Activated T-cell treated with anti-CD3 and anti-CD28 coated beads, Interleukin-2, amount 50 U/mL, for 24 hours (primary cell): ENCODE data around the gene PAK4.
A peak's percentile ranks its signal among the peaks of the same experiment; 100 is the strongest.

Source experiments
- DNase-seq: peaks from one replicate; pipeline ENCODE4 v3.0.0-alpha.2; 2020
- H3K27ac Mint-ChIP-seq: 2 replicates; pipeline ENCODE4 v1.8.0; 2020; ENCODE audit warnings: mild to moderate bottlenecking, mixed read lengths
- H3K27me3 Mint-ChIP-seq: 2 replicates; pipeline ENCODE4 v1.8.0; 2020; ENCODE audit warnings: mixed read lengths
- H3K36me3 Mint-ChIP-seq: 2 replicates; pipeline ENCODE4 v1.8.0; 2020; ENCODE audit warnings: low read depth, mixed read lengths
- H3K4me1 Mint-ChIP-seq: 2 replicates; pipeline ENCODE4 v1.8.0; 2020; ENCODE audit warnings: low read depth, mixed read lengths
- H3K4me3 Mint-ChIP-seq: 2 replicates; pipeline ENCODE4 v1.8.0; 2020; ENCODE audit warnings: mild to moderate bottlenecking, moderate library complexity, mixed read lengths
- H3K9me3 Mint-ChIP-seq: 2 replicates; pipeline ENCODE4 v1.8.0; 2020; ENCODE audit warnings: mixed read lengths

The PAK4 gene

GRCh38 chr19:39196860-39197562 lies 71.4 kb downstream of the PAK4 start, which contains the start of gene NCCRP1:
Gene NCCRP1 (plus strand): TSS chr19:39196964. CDS start chr19:39196983, 19 bp downstream.
- Mint-ChIP-seq H3K27ac (no peak within 1 kb of the TSS), H3K9me3 (no peaks in the 10 kb centered on the region), H3K36me3 (no peaks in the 10 kb centered on the region), H3K4me3 (no peak within 1 kb of the TSS), H3K4me1 (peaks cover 19% of the 10 kb centered on the region), H3K27me3 (peaks cover 75% of the 10 kb centered on the region)
- no peak for DNase-seq

- Mint-ChIP-seq H3K27ac (no peak overlapping the region), H3K4me3 (no peak overlapping the region)
These were observed 72.2 kb downstream of the PAK4 start for GRCh38 chr19:39197808-39198207.

GRCh38 chr19:39199025-39199424 lies 73.4 kb downstream of the PAK4 start:
- Mint-ChIP-seq H3K36me3 (no peaks in the 10 kb centered on the region), H3K9me3 (no peaks in the 10 kb centered on the region), H3K4me3 (no peak overlapping the region), H3K27ac (no peak overlapping the region), H3K27me3 (peaks cover 89% of the 10 kb centered on the region), H3K4me1 (peaks cover 20% of the 10 kb centered on the region)
- DNase-seq = no peak

More at GRCh38 chr19:39197808-39198207, 72.2 kb downstream of the PAK4 start:
- H3K27me3 Mint-ChIP-seq = peaks cover 83% of the 10 kb centered on the region
- no peaks in the 10 kb centered on the region for H3K36me3 Mint-ChIP-seq
- H3K4me1 Mint-ChIP-seq = peaks cover 19% of the 10 kb centered on the region
- H3K9me3 Mint-ChIP-seq = no peaks in the 10 kb centered on the region
- DNase-seq = no peak

- Mint-ChIP-seq H3K4me3 (no peak overlapping the region), H3K9me3 (no peaks in the 10 kb centered on the region), H3K27ac (no peak overlapping the region), H3K4me1 (peaks cover 19% of the 10 kb centered on the region), H3K36me3 (no peaks in the 10 kb centered on the region), H3K27me3 (peaks cover 87% of the 10 kb centered on the region)
- no peak for DNase-seq
These were observed 74.6 kb downstream of the PAK4 start for GRCh38 chr19:39200066-39200802.

- Mint-ChIP-seq H3K27ac (no peak overlapping the region), H3K9me3 (no peaks in the 10 kb centered on the region), H3K4me1 (peaks cover 14% of the 10 kb centered on the region), H3K27me3 (peaks cover 82% of the 10 kb centered on the region), H3K4me3 (no peak overlapping the region), H3K36me3 (no peaks in the 10 kb centered on the region)
- no peak for DNase-seq
These were observed 75.2 kb downstream of the PAK4 start for GRCh38 chr19:39200803-39201115.

- Mint-ChIP-seq H3K27ac (no peak overlapping the region), H3K9me3 (no peaks in the 10 kb centered on the region), H3K4me3 (no peak overlapping the region), H3K27me3 (peaks cover 62% of the 10 kb centered on the region), H3K4me1 (peaks cover 1% of the 10 kb centered on the region), H3K36me3 (no peaks in the 10 kb centered on the region)
- DNase-seq = no peak
These were observed 77.4 kb downstream of the PAK4 start for GRCh38 chr19:39202998-39203355.

- peaks cover 56% of the 10 kb centered on the region for H3K27me3 Mint-ChIP-seq
- DNase-seq = no peak
- peaks cover 1% of the 10 kb centered on the region for H3K4me1 Mint-ChIP-seq
- no peak within 1 kb of the TSS for H3K4me3 Mint-ChIP-seq
- no peaks in the 10 kb centered on the region for H3K9me3 Mint-ChIP-seq
- no peak within 1 kb of the TSS for H3K27ac Mint-ChIP-seq
- H3K36me3 Mint-ChIP-seq = no peaks in the 10 kb centered on the region
These were observed 78.1 kb downstream of the PAK4 start, which contains the start of gene SYCN for GRCh38 chr19:39203372-39204341. Gene SYCN (minus strand): TSS chr19:39204263. CDS start chr19:39204254, 9 bp downstream.

- no peak overlapping the region for H3K4me3 Mint-ChIP-seq
- peaks cover 41% of the 10 kb centered on the region for H3K27me3 Mint-ChIP-seq
- no peak overlapping the region for H3K27ac Mint-ChIP-seq
- H3K4me1 Mint-ChIP-seq = peaks cover 1% of the 10 kb centered on the region
- DNase-seq = no peak
- H3K36me3 Mint-ChIP-seq = no peaks in the 10 kb centered on the region
- H3K9me3 Mint-ChIP-seq = no peaks in the 10 kb centered on the region
These were observed 79.8 kb downstream of the PAK4 start for GRCh38 chr19:39205449-39205764.

- Mint-ChIP-seq H3K9me3 (no peaks in the 10 kb centered on the region), H3K27me3 (peaks cover 34% of the 10 kb centered on the region), H3K27ac (no peak overlapping the region), H3K4me3 (no peak overlapping the region), H3K36me3 (no peaks in the 10 kb centered on the region), H3K4me1 (peaks cover 1% of the 10 kb centered on the region)
- DNase-seq = no peak
These were observed 80.5 kb downstream of the PAK4 start for GRCh38 chr19:39206122-39206521.

- Mint-ChIP-seq H3K27ac (no peak overlapping the region), H3K27me3 (peaks cover 23% of the 10 kb centered on the region), H3K4me1 (peaks cover 1% of the 10 kb centered on the region), H3K9me3 (no peaks in the 10 kb centered on the region), H3K36me3 (no peaks in the 10 kb centered on the region), H3K4me3 (no peak overlapping the region)
- DNase-seq = no peak
These were observed 81.8 kb downstream of the PAK4 start for GRCh38 chr19:39207293-39207836.

GRCh38 chr19:39208175-39208795 lies 82.7 kb downstream of the PAK4 start:
- no peak overlapping the region for H3K4me3 Mint-ChIP-seq
- no peaks in the 10 kb centered on the region for H3K9me3 Mint-ChIP-seq
- H3K4me1 Mint-ChIP-seq = peaks cover under 1% of the 10 kb centered on the region
- H3K27me3 Mint-ChIP-seq = peaks cover 13% of the 10 kb centered on the region
- H3K36me3 Mint-ChIP-seq = no peaks in the 10 kb centered on the region
- DNase-seq = no peak
- H3K27ac Mint-ChIP-seq = no peak overlapping the region

GRCh38 chr19:39209196-39209595 lies 83.6 kb downstream of the PAK4 start:
- no peak overlapping the region for H3K4me3 Mint-ChIP-seq
- peaks cover 5% of the 10 kb centered on the region for H3K27me3 Mint-ChIP-seq

GRCh38 chr19:39211731-39212374 lies 86.3 kb downstream of the PAK4 start:
- no peak overlapping the region for H3K27ac Mint-ChIP-seq
- DNase-seq = no peak
- peaks cover 7% of the 10 kb centered on the region for H3K27me3 Mint-ChIP-seq
- no peaks in the 10 kb centered on the region for H3K4me1 Mint-ChIP-seq
- no peaks in the 10 kb centered on the region for H3K36me3 Mint-ChIP-seq
- H3K9me3 Mint-ChIP-seq = no peaks in the 10 kb centered on the region
- H3K4me3 Mint-ChIP-seq = no peak overlapping the region

More at GRCh38 chr19:39209196-39209595, 83.6 kb downstream of the PAK4 start:
- H3K27ac Mint-ChIP-seq = no peak overlapping the region
- H3K4me1 Mint-ChIP-seq = no peaks in the 10 kb centered on the region
- H3K36me3 Mint-ChIP-seq = no peaks in the 10 kb centered on the region
- H3K9me3 Mint-ChIP-seq = no peaks in the 10 kb centered on the region
- no peak for DNase-seq

GRCh38 chr19:39212375-39212742 lies 86.8 kb downstream of the PAK4 start:
- peak; percentile 77 for DNase-seq
- H3K27ac Mint-ChIP-seq = no peak overlapping the region
- H3K4me1 Mint-ChIP-seq = no peaks in the 10 kb centered on the region

More at GRCh38 chr19:39212375-39212742, 86.8 kb downstream of the PAK4 start:
- Mint-ChIP-seq H3K9me3 (no peaks in the 10 kb centered on the region), H3K27me3 (peaks cover 12% of the 10 kb centered on the region), H3K4me3 (no peak overlapping the region), H3K36me3 (no peaks in the 10 kb centered on the region)
